Effector memory CD4-positive, alpha-beta T cell (primary cell): ENCODE data around the gene IL31.
"Not testable (repeated sequence)": the region's sequence is repeated elsewhere in the genome, so short reads cannot be mapped to it uniquely, and the experiment has no call there.

Experiments
- DNase-seq, 3 donors: peaks; one replicate each; pipeline ENCODE4 v3.0.0-alpha.2; 2020
- H3K27ac ChIP-seq: 2 replicates; pipeline ENCODE4 v1.7.0; 2013; ENCODE audit warnings: mild to moderate bottlenecking, low read length, moderate library complexity; ENCODE audit not compliant: insufficient read depth, poor library complexity, severe bottlenecking
- H3K27me3 ChIP-seq: replicated peaks from 2 replicates; pipeline ENCODE4 v1.7.0; 2013; ENCODE audit warnings: mild to moderate bottlenecking, low read length; ENCODE audit not compliant: insufficient read depth, control insufficient read depth, poor library complexity, severe bottlenecking
- H3K36me3 ChIP-seq: 2 replicates; pipeline ENCODE4 v1.7.0; 2013; ENCODE audit warnings: mild to moderate bottlenecking, low read length, moderate library complexity; ENCODE audit not compliant: control insufficient read depth, insufficient read depth
- H3K4me1 ChIP-seq: 2 replicates; pipeline ENCODE4 v1.7.0; 2013; ENCODE audit warnings: low read length, mild to moderate bottlenecking; ENCODE audit not compliant: control insufficient read depth, insufficient read depth, poor library complexity, severe bottlenecking
- H3K4me3 ChIP-seq: 2 replicates; pipeline ENCODE4 v1.7.0; 2013; ENCODE audit warnings: low read length, low read depth, mild to moderate bottlenecking; ENCODE audit not compliant: insufficient read depth, poor library complexity, severe bottlenecking
- H3K9me3 ChIP-seq: 2 replicates; pipeline ENCODE4 v1.7.0; 2013; ENCODE audit warnings: mild to moderate bottlenecking, low read length, moderate library complexity; ENCODE audit not compliant: control insufficient read depth

IL31 gene

GRCh38 chr12:122182887-122183587 is 9.0 kb upstream of the IL31 start, which contains the start of gene LRRC43:
Gene LRRC43 (plus strand): TSS chr12:122183123. CDS start chr12:122183145, 22 bp downstream.
- DNase-seq, result no peak
- Histone ChIP-seq H3K4me1 (peaks cover 6% of the 10 kb centered on the region), H3K36me3 (no peaks in the 10 kb centered on the region), H3K4me3 (peak within 1 kb of the TSS; percentile 52), H3K27ac (no peak within 1 kb of the TSS), H3K27me3 (peaks cover 4% of the 10 kb centered on the region), H3K9me3 (no peaks in the 10 kb centered on the region)

DNA sequence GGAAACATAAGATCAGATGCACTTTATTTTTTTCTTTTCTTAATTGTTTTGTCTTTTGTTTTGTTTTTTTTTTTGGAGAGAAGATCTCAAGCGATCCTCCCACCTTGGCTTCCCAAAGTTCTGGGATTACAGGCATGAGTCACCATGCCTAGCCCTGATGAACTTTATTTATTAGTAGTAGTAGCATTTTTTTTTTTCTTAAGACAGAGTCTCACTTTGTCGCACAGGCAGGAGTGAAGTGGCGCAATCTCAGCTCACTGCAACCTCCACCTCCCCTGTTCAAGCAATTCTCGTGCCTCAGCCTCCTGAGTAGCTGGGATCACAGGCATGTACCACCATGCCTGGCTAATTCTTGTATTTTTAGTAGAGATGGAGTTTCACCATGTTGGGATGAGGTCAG is 2.5 kb upstream of the IL31 start:
- DNase-seq, H3K36me3 ChIP-seq, H3K4me3 ChIP-seq, H3K4me1 ChIP-seq, H3K27ac ChIP-seq, H3K27me3 ChIP-seq, H3K9me3 ChIP-seq: not testable (repeated sequence)

DNA sequence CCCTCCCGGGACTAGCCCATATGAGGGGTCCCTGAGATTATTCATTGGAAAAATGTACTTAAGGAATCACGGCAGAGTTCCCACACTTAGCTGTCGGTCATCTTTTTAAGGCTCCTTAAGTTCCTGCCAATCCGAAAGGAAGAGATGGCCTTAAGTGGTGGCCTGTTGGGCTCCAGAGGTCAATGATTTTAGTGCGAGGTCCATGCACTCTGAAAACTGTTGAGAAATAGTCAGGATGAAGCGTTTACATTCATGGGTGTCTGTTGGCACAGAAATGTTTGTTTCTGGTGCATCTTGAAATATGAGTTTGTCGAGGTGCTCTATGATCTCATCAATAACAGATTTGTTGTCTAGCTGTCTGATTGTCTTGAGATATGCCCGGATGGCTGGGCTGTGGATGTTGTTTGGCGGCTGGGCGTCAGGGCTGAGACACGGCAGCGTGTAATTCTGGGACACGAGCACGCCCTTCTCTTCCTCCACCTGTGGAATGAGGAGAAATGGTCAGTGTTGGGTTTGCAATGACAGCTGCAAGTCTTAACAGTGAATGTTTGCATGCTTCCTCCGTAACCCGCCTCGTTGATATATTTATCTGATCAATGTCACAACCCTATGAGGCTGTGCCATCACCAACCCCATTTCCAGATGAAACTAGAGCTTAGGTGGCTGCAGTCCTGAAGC is 1.6 kb downstream of the IL31 start:
- no peak for DNase-seq
- Histone ChIP-seq H3K4me3 (no peak overlapping the region), H3K27me3 (no peaks in the 10 kb centered on the region), H3K9me3 (no peaks in the 10 kb centered on the region), H3K4me1 (no peaks in the 10 kb centered on the region), H3K36me3 (no peaks in the 10 kb centered on the region), H3K27ac (no peak overlapping the region)

DNA sequence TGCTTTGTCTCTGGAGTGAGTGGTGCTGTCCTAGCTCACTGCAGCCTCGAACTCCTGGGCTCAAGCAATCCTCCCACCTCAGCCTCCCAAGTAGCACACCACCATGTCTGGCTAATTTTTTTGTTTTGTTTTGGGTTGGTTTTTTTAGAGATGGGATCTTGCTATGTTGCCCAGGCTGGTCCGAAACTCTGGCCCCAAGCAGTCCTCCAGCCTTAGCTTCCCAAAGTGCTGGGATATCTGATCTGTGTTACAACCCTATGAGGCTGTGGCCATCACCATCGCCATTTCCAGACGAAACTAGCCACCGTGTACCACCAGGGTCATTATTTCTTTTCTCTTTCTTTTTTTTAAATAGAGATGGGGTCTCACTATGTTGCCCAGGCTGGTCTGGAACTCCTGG is 2.6 kb downstream of the IL31 start:
- H3K9me3 ChIP-seq, result no peaks in the 10 kb centered on the region
- H3K4me3 ChIP-seq, result no peak overlapping the region
- no peaks in the 10 kb centered on the region for H3K27me3 ChIP-seq
- H3K4me1 ChIP-seq, result no peaks in the 10 kb centered on the region
- no peaks in the 10 kb centered on the region for H3K36me3 ChIP-seq
- no peak overlapping the region for H3K27ac ChIP-seq
- DNase-seq, result no peak

GRCh38 chr12:122168492-122168891 is 5.5 kb downstream of the IL31 start:
- no peak overlapping the region for H3K4me3 ChIP-seq
- H3K36me3 ChIP-seq, result no peaks in the 10 kb centered on the region
- no peak for DNase-seq
- H3K27ac ChIP-seq, result no peak overlapping the region
- H3K27me3 ChIP-seq, result no peaks in the 10 kb centered on the region
- no peaks in the 10 kb centered on the region for H3K4me1 ChIP-seq
- no peaks in the 10 kb centered on the region for H3K9me3 ChIP-seq

DNA sequence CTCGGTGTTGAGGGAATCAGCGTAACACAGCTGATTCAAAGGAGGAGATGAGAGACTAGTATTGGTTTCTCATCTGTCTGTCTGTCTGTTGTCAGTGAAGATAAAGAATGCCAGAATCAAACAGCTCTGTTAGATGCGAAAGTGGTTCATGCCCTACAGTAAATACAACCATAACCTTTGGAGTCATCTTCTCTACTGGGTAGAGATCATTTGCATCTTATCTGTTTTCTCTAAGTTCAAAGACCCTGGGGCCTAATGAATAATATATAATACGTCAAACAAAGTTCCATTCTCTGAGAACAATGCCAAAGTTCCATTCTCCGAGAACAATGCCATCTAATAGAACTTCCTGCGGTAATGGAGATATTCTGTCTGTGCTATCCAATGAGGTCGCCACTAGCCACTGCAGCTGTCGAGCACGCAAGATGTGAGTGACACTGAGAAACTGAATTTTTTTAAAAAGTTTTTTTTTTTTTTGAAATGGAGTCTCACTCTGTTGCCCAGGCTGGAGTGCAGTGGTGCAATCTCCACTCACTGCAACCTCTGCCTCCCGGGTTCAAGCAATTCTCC is 6.6 kb downstream of the IL31 start:
- no peak overlapping the region for H3K27ac ChIP-seq
- DNase-seq, result no peak
- H3K9me3 ChIP-seq, result no peaks in the 10 kb centered on the region
- no peaks in the 10 kb centered on the region for H3K36me3 ChIP-seq
- H3K27me3 ChIP-seq, result no peaks in the 10 kb centered on the region
- no peak overlapping the region for H3K4me3 ChIP-seq
- no peaks in the 10 kb centered on the region for H3K4me1 ChIP-seq

DNA sequence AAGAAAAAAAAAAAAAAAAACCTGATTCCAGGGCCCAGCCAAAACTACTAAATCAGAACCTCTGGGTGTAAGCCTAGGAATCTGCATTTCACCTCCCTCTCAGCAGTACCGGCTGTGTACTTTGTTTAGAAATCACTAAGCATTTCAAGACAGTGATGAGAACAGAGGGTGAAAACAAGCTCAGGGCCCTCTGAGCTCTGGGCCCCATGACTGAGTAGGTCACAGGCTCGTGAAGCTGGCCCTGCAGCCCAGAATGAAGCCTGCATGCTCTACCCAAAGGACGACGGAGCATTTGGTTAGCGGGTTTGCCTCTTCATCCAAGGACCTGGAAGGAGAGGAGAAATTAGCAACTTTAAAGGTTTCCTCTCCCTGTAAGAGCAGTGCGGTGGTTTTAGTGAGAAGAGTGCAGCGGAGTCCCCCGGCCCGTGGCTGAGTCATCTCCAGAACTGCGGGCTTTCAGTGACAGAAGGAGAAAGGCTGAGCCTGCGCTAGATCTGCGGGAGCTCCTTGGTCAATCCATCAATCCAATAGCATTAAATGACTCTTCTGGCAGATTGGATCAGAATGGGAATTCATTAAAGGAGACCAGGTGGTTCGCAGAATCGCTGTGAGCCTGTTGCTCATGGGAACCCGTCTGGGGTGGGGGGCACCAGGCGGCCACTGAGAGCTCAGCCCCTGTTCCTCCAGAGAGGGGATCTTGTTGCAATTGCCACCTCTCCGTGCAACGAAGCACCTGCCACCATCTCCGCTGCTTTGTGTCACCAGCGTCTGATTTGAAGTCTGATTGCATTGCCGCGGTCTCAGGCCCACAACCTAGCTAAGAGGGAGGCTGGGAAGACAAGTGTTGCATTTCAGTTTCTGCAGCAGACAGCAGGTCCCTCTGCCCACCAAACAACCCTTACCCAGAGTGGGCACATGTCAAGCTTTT is 7.3 kb downstream of the IL31 start:
- DNase-seq, result no peak
- no peaks in the 10 kb centered on the region for H3K36me3 ChIP-seq
- no peaks in the 10 kb centered on the region for H3K9me3 ChIP-seq
- no peak overlapping the region for H3K4me3 ChIP-seq
- no peaks in the 10 kb centered on the region for H3K27me3 ChIP-seq
- no peak overlapping the region for H3K27ac ChIP-seq
- no peaks in the 10 kb centered on the region for H3K4me1 ChIP-seq

DNA sequence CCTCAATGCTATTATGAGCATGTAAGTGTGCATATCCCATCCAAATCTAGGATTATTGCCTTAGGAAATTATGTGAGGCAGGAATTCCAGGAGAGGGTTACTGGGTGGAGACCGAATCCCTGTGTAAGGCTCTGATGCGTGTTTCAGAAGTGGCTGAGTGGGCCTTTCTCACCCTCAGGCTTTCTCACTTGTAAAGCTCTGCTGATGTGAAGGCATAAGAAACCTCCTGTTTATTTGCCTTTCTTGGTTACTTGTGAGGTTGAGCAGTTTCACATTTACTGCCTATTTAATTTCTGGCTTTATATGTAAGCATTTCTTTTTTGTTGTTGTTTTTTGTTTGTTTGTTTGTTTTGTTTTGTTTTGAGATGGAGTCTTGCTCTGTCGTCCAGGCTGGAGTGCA is 11.0 kb downstream of the IL31 start:
- H3K36me3 ChIP-seq, result no peaks in the 10 kb centered on the region
- H3K27me3 ChIP-seq, result no peaks in the 10 kb centered on the region
- DNase-seq, result no peak
- H3K4me1 ChIP-seq, result no peaks in the 10 kb centered on the region
- no peak overlapping the region for H3K4me3 ChIP-seq
- H3K27ac ChIP-seq, result no peak overlapping the region
- no peaks in the 10 kb centered on the region for H3K9me3 ChIP-seq

GRCh38 chr12:122161682-122162081 is 12.3 kb downstream of the IL31 start:
- Histone ChIP-seq H3K27me3 (no peaks in the 10 kb centered on the region), H3K27ac (no peak overlapping the region)

More at GRCh38 chr12:122161682-122162081, 12.3 kb downstream of the IL31 start:
- no peak for DNase-seq
- H3K36me3 ChIP-seq, result no peaks in the 10 kb centered on the region
- no peaks in the 10 kb centered on the region for H3K9me3 ChIP-seq
- H3K4me1 ChIP-seq, result no peaks in the 10 kb centered on the region
- H3K4me3 ChIP-seq, result no peak overlapping the region
